Testis (tissue), 2 donors: ENCODE data around the gene SETD7.

Source experiments
- CTCF ChIP-seq, 3 experiments: fragments of 450-650 bp in 2 of 3; fragments of 200-600 bp in 1 of 3; sonication (generic) in 1 of 3; IDR thresholded peaks; one replicate each; pipeline ENCODE4 v1.5.1; 2016 to 2019; ENCODE audit warnings: antibody characterized with exemption in 3 of 3, mild to moderate bottlenecking in 2 of 3, moderate library complexity in 1 of 3
- POLR2A ChIP-seq: fragments of 450-650 bp; IDR thresholded peaks from one replicate; pipeline ENCODE4 v1.6.1; 2017; ENCODE audit warnings: antibody characterized with exemption, mild to moderate bottlenecking, moderate library complexity

DNA sequence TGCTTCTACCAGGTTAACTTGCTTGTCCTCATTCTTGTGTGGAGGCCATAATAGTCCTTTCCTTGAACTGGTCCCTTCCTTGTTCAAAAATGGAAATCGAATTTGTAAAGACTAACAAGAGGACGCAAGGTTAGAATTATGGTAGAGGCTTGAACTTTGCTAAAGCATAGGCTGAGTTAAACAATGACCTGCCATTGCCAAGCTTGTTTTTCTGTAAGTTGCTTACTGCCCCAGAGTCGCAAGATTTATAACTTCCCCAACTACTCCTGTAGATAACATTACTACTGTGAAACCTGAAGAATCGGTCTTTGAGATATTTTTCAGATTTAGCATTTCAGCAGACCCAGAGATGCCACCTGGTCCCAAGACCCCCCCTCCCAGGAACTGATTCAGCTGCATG lies 56.8 kb downstream of the SETD7 start:
- TF ChIP-seq POLR2A (no peak), CTCF (IDR thresholded peaks at IDR 0.05) (no peak)
